COLO668 (cell line): ENCODE data around the gene CCR7.
A peak's percentile ranks its signal among the peaks of the same experiment; 100 is the strongest.

ENCODE experiments used
- DNase-seq: peaks from one replicate; lab custom pipeline; 2025; ENCODE audit not compliant: unreplicated experiment; lab: John Stamatoyannopoulos, UW

CCR7 gene

GRCh38 chr17:40563220-40564052 lies 1.8 kb downstream of the CCR7 start:
- DNase-seq, result no peak

GRCh38 chr17:40562838-40563219 lies 2.4 kb downstream of the CCR7 start:
- DNase-seq, result no peak

GRCh38 chr17:40561871-40562611 lies 3.2 kb downstream of the CCR7 start:
- DNase-seq, result no peak

GRCh38 chr17:40561294-40561870 lies 3.9 kb downstream of the CCR7 start:
- DNase-seq, result no peak

- no peak for DNase-seq
Measured at GRCh38 chr17:40560592-40561293, 4.5 kb downstream of the CCR7 start.

- peak; percentile 78 for DNase-seq
Measured at GRCh38 chr17:40559954-40560591, 5.2 kb downstream of the CCR7 start.

GRCh38 chr17:40559564-40559916 lies 5.7 kb downstream of the CCR7 start:
- DNase-seq, result no peak

- no peak for DNase-seq
Measured at GRCh38 chr17:40558890-40559563, 6.2 kb downstream of the CCR7 start.

GRCh38 chr17:40558300-40558889 lies 6.9 kb downstream of the CCR7 start:
- DNase-seq, result no peak

- no peak for DNase-seq
Measured at GRCh38 chr17:40557531-40558299, 7.6 kb downstream of the CCR7 start.

- no peak for DNase-seq
Measured at GRCh38 chr17:40556884-40557414, 8.3 kb downstream of the CCR7 start.

- no peak for DNase-seq
Measured at GRCh38 chr17:40556198-40556661, 9.0 kb downstream of the CCR7 start.

- DNase-seq, result no peak
Measured at GRCh38 chr17:40555296-40556190, 9.7 kb downstream of the CCR7 start.

- no peak for DNase-seq
Measured at GRCh38 chr17:40554646-40555295, 10.5 kb downstream of the CCR7 start.

- DNase-seq, result peak; percentile 18
Measured at GRCh38 chr17:40553694-40554534, 11.4 kb downstream of the CCR7 start.
